HepG2 (cell line): ENCODE data around the gene DNAJC5. TPM values are rescaled to one million over a fixed set of nuclear protein-coding genes. Genes with fewer than 3 reads are reported as not detected.

Source experiments
- E2F1 ChIP-seq: sonication (generic); formaldehyde crosslinking; IDR thresholded peaks from 2 replicates; pipeline ENCODE4 v1.5.0; 2020; ENCODE audit warnings: missing genetic modification reagents
- GATAD2A ChIP-seq: IDR thresholded peaks from 2 replicates; pipeline ENCODE4 v1.6.1; 2016
- MAF1 ChIP-seq: sonication (generic); formaldehyde crosslinking; IDR thresholded peaks from 2 replicates; pipeline ENCODE4 v1.5.0; 2020; ENCODE audit warnings: missing genetic modification reagents, borderline replicate concordance
- MAFK ChIP-seq, 2 experiments: IDR thresholded peaks in 1 of 2; conservative IDR thresholded peaks in 1 of 2; 2 replicates each; pipeline ENCODE4 v1.6.1; 2011; ENCODE audit warnings: improper control_type of control experiment in 2 of 2, low read length in 2 of 2
- MNT ChIP-seq: fragments of 450-650 bp; IDR thresholded peaks from 2 replicates; pipeline ENCODE4 v1.6.1; 2016
- MXD1 ChIP-seq: sonication (generic); formaldehyde crosslinking; IDR thresholded peaks from 2 replicates; pipeline ENCODE4 v1.4.0; 2020; ENCODE audit warnings: mild to moderate bottlenecking, missing genetic modification reagents
- NR2C2 ChIP-seq: sonication (generic); formaldehyde crosslinking; IDR thresholded peaks from 2 replicates; pipeline ENCODE4 v1.4.0; 2020; ENCODE audit warnings: missing genetic modification reagents, mild to moderate bottlenecking, moderate library complexity, borderline replicate concordance
- ONECUT2 ChIP-seq: sonication (generic); formaldehyde crosslinking; IDR thresholded peaks from 2 replicates; pipeline ENCODE4 v1.4.0; 2020; ENCODE audit warnings: missing genetic modification reagents
- PAF1 ChIP-seq: IDR thresholded peaks from 2 replicates; pipeline ENCODE4 v1.6.1; 2016; ENCODE audit warnings: missing genetic modification reagents, missing compliant biosample characterization
- PBX3 ChIP-seq: sonication (generic); formaldehyde crosslinking; IDR thresholded peaks from 2 replicates; pipeline ENCODE4 v1.8.1; 2023; ENCODE audit warnings: missing genetic modification reagents, inconsistent platforms, borderline replicate concordance
- PCBP2 ChIP-seq: fragments of 200-400 bp; formaldehyde crosslinking; optimal IDR thresholded peaks from 2 replicates; pipeline ENCODE3; 2018; ENCODE audit warnings: low read length, low read depth; ENCODE audit not compliant: poor library complexity, severe bottlenecking
- PTBP1 ChIP-seq: fragments of 200-400 bp; formaldehyde crosslinking; IDR thresholded peaks from 2 replicates; pipeline ENCODE4 v1.6.1; 2018; ENCODE audit warnings: low read length, low read depth; ENCODE audit not compliant: poor library complexity, severe bottlenecking
- RNF2 ChIP-seq: fragments of 450-650 bp; conservative IDR thresholded peaks from 2 replicates; pipeline ENCODE4 v1.6.1; 2016; ENCODE audit warnings: low read depth
- RXRA ChIP-seq: sonication (generic); formaldehyde crosslinking; IDR thresholded peaks from 2 replicates; pipeline ENCODE4 v1.5.1; 2020; ENCODE audit warnings: missing genetic modification reagents
- TBX2 ChIP-seq: sonication (generic); formaldehyde crosslinking; IDR thresholded peaks from 2 replicates; pipeline ENCODE4 v1.5.0; 2020; ENCODE audit warnings: missing genetic modification reagents, mild to moderate bottlenecking, borderline replicate concordance
- TRAFD1 ChIP-seq: sonication (generic); formaldehyde crosslinking; IDR thresholded peaks from 2 replicates; pipeline ENCODE4 v1.5.1; 2020; ENCODE audit warnings: missing genetic modification reagents, mild to moderate bottlenecking, borderline replicate concordance
- YEATS2 ChIP-seq: sonication (generic); formaldehyde crosslinking; IDR thresholded peaks from 2 replicates; pipeline ENCODE4 v1.4.0; 2020; ENCODE audit warnings: missing genetic modification reagents, borderline replicate concordance
- YY1 ChIP-seq: IDR thresholded peaks from 2 replicates; pipeline ENCODE4 v1.6.1; 2011; ENCODE audit warnings: low read length, low read depth, moderate library complexity, mild to moderate bottlenecking; ENCODE audit not compliant: insufficient read depth, insufficient replicate concordance
- ZNF138 ChIP-seq: sonication (generic); formaldehyde crosslinking; IDR thresholded peaks from 2 replicates; pipeline ENCODE4 v1.5.0; 2020; ENCODE audit warnings: mild to moderate bottlenecking, low read depth, missing genetic modification reagents
- ZNF225 ChIP-seq: sonication (generic); formaldehyde crosslinking; IDR thresholded peaks from 2 replicates; pipeline ENCODE4 v1.4.0; 2020; ENCODE audit warnings: mild to moderate bottlenecking, missing genetic modification reagents
- ZNF329 ChIP-seq: sonication (generic); formaldehyde crosslinking; IDR thresholded peaks from 2 replicates; pipeline ENCODE4 v1.9.0; 2021; ENCODE audit warnings: low read depth, mild to moderate bottlenecking, missing genetic modification reagents
- ZNF367 ChIP-seq: sonication (generic); formaldehyde crosslinking; IDR thresholded peaks from 2 replicates; pipeline ENCODE4 v1.4.0; 2020; ENCODE audit warnings: missing genetic modification reagents, borderline replicate concordance
- ZNF546 ChIP-seq: sonication (generic); formaldehyde crosslinking; conservative IDR thresholded peaks from 2 replicates; pipeline ENCODE4 v1.8.1; 2023; ENCODE audit warnings: mild to moderate bottlenecking, missing genetic modification reagents
- ZNF737 ChIP-seq: sonication (generic); formaldehyde crosslinking; IDR thresholded peaks from 2 replicates; pipeline ENCODE4 v1.5.0; 2020; ENCODE audit warnings: missing genetic modification reagents, mild to moderate bottlenecking, borderline replicate concordance
- ZNF747 ChIP-seq: sonication (generic); formaldehyde crosslinking; IDR thresholded peaks from 2 replicates; pipeline ENCODE4 v1.8.1; 2023; ENCODE audit warnings: missing genetic modification reagents, mild to moderate bottlenecking, borderline replicate concordance
- ZSCAN21 ChIP-seq: sonication (generic); formaldehyde crosslinking; IDR thresholded peaks from 2 replicates; pipeline ENCODE4 v1.8.0; 2022; ENCODE audit warnings: mild to moderate bottlenecking, missing genetic modification reagents, moderate library complexity, borderline replicate concordance
- polyA plus RNA-seq, 8 experiments: library from polyadenylated mRNA; depleted of rRNA in 3 of 8; stranded (reverse) in 7 of 8; unstranded in 1 of 8; fragments of >200 nt; fragmentation: Illumina TruSeq in 4 of 8; extraction: Trizol in 4 of 8; gene quantifications; 2 replicates each; pipeline versions ENCODE4 v1.2.1 to v1.2.3, GENCODE V29; 2011 to 2016; ENCODE audit warnings: low read depth in 4 of 8, missing spikeins in 1 of 8, mixed read lengths in 1 of 8; ENCODE audit not compliant: insufficient read depth in 1 of 8
- total RNA-seq, 5 experiments: library from RNA; depleted of rRNA; stranded (reverse); fragments of >200 nt; fragmentation: Illumina TruSeq; extraction: Trizol; gene quantifications; 2 replicates each; pipeline ENCODE4 v1.2.3, GENCODE V29; 2016; ENCODE audit warnings: low read depth in 1 of 5

The DNAJC5 gene
- total and polyA plus RNA-seq, 2 of the 13 experiments (the other 11 are each of a cell fraction or from before 2014, with no cell fraction given), result 42.8 to 64.5 TPM

- TF ChIP-seq ZNF737 (CRISPR knock-in tag), result no peak
- no peak for TF ChIP-seq MXD1 (CRISPR knock-in tag)
- no peak for TF ChIP-seq PTBP1
- no peak for TF ChIP-seq RXRA
- no peak for TF ChIP-seq ZNF138
- peak; percentile 81; the same call in 1 of the 2 replicates for TF ChIP-seq PBX3 (CRISPR knock-in tag)
- 0 out of 2 replicates have a peak, but pooled peaks have one; percentile 32 for TF ChIP-seq ZNF367
- no peak for TF ChIP-seq NR2C2
- 0 out of 2 replicates have a peak, but pooled peaks have one; percentile 17 for TF ChIP-seq ZNF225
- no peak for TF ChIP-seq GATAD2A (CRISPR knock-in tag)
- no peak for TF ChIP-seq ONECUT2 (CRISPR knock-in tag)
- no peak for TF ChIP-seq TRAFD1
- TF ChIP-seq MAFK (conservative IDR thresholded peaks at IDR 0.05 in 1 of 2, IDR thresholded peaks at IDR 0.05 in 1 of 2; ENCODE audit: low read length in 2 of 2), result no peak
- no peak for TF ChIP-seq ZNF546 (CRISPR knock-in tag)
- TF ChIP-seq PAF1 (CRISPR knock-in tag), result no peak
- TF ChIP-seq E2F1 (CRISPR knock-in tag), result no peak
- TF ChIP-seq YY1, result no peak
- no peak for TF ChIP-seq ZNF329 (CRISPR knock-in tag)
- TF ChIP-seq MNT, result no peak
- TF ChIP-seq ZNF747 (CRISPR knock-in tag), result no peak
- TF ChIP-seq PCBP2, result no peak
- TF ChIP-seq ZSCAN21, result no peak
- no peak for TF ChIP-seq RNF2
- no peak for TF ChIP-seq TBX2
- TF ChIP-seq MAF1 (CRISPR knock-in tag), result peak; percentile 55; the same call in 1 of the 2 replicates
- no peak for TF ChIP-seq YEATS2 (CRISPR knock-in tag)
These were observed 30.4 kb upstream of the DNAJC5 start (continued) for GRCh38 chr20:63864545-63864977.
